WI38 (cell line): Measurements from ENCODE around the gene LLPH.

ENCODE experiments used
- H3K4me3 ChIP-seq: 2 replicates; pipeline ENCODE4 v1.5.1; 2011; ENCODE audit warnings: low read depth, mild to moderate bottlenecking, control low read depth, low read length
- TF ChIP-seq, protein P1 (sequence below): IDR thresholded peaks from 2 replicates; pipeline ENCODE4 v1.5.1; 2012; ENCODE audit warnings: low read depth, mild to moderate bottlenecking, control low read depth, low read length

The LLPH gene

DNA sequence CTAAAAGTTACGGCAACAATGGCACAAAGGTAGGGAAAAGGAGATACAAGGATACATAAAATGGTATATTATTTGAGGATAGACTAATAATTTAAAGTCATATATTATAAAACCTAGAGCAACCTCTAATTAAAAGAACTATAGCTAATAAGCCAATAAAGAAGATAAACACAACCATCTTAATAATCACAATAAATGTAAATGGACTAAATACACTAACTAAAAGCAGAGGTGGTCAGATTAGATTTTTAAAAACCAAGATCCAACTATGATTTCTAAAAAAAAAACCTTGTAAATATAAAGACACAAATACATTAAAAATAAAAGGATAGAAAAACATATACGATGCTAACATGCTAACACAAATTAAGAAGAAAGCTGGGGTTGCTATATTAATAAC is 10.7 kb upstream of the LLPH start:
- no peak overlapping the region for H3K4me3 ChIP-seq
- TF ChIP-seq, protein P1, sequence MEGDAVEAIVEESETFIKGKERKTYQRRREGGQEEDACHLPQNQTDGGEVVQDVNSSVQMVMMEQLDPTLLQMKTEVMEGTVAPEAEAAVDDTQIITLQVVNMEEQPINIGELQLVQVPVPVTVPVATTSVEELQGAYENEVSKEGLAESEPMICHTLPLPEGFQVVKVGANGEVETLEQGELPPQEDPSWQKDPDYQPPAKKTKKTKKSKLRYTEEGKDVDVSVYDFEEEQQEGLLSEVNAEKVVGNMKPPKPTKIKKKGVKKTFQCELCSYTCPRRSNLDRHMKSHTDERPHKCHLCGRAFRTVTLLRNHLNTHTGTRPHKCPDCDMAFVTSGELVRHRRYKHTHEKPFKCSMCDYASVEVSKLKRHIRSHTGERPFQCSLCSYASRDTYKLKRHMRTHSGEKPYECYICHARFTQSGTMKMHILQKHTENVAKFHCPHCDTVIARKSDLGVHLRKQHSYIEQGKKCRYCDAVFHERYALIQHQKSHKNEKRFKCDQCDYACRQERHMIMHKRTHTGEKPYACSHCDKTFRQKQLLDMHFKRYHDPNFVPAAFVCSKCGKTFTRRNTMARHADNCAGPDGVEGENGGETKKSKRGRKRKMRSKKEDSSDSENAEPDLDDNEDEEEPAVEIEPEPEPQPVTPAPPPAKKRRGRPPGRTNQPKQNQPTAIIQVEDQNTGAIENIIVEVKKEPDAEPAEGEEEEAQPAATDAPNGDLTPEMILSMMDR: no peak

DNA sequence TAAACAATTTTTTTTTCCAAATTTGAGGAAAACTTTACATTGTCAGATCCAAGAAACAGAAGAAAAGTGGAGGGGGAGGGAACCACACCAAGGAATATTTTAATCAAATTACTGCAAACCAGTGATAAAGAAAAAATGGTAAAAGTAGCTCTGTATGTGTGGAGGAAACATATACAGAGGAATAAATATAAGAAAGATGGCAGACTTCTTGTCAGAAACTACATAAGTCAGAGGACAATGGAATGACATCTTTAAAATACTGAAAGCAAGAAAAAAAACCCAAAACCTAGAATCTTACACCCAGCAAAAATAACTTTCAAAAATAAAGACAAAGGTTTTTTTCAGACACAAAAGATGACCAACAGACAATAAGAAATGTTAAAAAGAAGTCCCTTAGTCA is 10.2 kb upstream of the LLPH start:
- H3K4me3 ChIP-seq: no peak overlapping the region
- TF ChIP-seq, protein P1: no peak

DNA sequence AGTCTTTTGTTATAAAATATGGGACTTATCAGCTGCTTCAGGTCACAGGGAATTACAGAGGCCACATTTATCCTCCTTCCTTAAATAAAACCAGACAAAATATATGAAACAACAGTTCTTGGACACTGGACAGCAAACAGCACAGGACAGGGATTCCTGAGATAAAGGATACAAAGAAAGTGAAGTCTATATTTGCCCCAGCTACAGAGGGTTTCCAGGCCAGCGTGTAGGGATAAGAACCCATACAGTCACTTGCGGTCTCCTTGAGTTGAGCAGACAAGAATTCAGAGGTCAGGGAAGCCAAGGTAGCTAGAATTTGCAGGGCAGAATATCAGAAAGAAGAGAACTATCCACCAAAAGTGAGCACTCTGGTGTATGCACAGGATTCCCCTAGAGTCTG is 8.8 kb upstream of the LLPH start:
- no peak overlapping the region for H3K4me3 ChIP-seq
- TF ChIP-seq, protein P1: no peak

GRCh38 chr12:66137937-66138336 is 7.4 kb upstream of the LLPH start:
- TF ChIP-seq, protein P1: no peak
- no peak overlapping the region for H3K4me3 ChIP-seq

GRCh38 chr12:66132408-66132807 is 1.9 kb upstream of the LLPH start:
- H3K4me3 ChIP-seq: no peak overlapping the region
- TF ChIP-seq, protein P1: no peak

DNA sequence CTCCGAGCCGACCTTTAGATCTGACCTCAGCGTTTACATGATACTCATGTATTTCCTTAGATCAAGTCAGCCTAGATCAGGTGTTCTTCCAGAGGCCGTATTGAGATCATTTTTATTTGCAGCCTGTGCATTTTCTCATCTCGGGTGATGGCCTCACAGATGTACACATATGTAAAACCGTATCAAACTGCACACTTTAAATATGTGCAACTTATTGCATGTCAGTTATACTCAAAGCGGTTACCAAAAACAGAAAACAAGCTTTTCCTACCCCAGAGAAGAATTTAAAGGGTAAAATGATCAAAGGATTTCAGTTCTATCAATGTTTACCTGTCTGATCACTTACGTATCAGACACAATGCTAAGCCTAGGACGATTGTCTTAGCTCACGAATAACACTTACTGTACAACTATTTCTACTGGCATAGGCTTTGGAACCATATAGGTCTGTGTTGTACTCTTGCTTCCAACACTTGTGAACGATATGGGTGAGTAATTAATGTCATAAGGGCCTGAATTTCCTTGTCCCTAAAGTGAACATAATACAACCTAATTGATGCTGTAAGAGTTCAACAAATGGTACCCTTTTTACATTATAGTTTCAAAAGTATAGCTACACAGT is 628 bp upstream of the LLPH start:
- TF ChIP-seq, protein P1: no peak
- H3K4me3 ChIP-seq: peak overlapping the region; percentile 85

DNA sequence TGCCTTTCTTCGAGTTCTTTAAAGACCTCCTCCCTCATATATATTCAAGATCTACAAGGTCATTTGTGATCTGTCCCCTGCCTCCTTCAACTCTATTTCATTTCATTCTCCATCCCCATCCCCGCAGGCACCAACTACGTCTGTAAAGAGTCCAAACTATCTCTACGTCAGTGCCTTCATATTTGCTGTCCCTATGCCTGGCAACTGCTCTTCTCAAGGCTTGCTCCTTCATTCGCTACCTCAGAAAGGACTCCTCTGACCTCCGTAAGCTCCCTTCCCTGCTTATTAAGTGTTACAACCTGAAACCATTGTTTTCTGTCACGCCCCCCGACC is 650 bp downstream of the LLPH start:
- TF ChIP-seq, protein P1: no peak
- H3K4me3 ChIP-seq: peak overlapping the region; percentile 85
